WTC11 (cell line): ENCODE data around the gene RABL6. TPM values are rescaled to one million over a fixed set of nuclear protein-coding genes. Genes with fewer than 3 reads are reported as not detected.

Experiments
- ESRRA ChIP-seq: sonication (generic); formaldehyde crosslinking; IDR thresholded peaks from 2 replicates; pipeline ENCODE4 v1.8.1; 2022; ENCODE audit warnings: mild to moderate bottlenecking, missing genetic modification reagents, borderline replicate concordance
- ETV6 ChIP-seq: sonication (generic); formaldehyde crosslinking; IDR thresholded peaks from 2 replicates; pipeline ENCODE4 v1.8.1; 2022; ENCODE audit warnings: mild to moderate bottlenecking, missing genetic modification reagents
- FOXJ3 ChIP-seq: sonication (generic); formaldehyde crosslinking; IDR thresholded peaks from 2 replicates; pipeline ENCODE4 v1.9.0; 2021; ENCODE audit warnings: missing genetic modification reagents, mild to moderate bottlenecking, borderline replicate concordance
- GABPB1 ChIP-seq: sonication (generic); formaldehyde crosslinking; IDR thresholded peaks from 2 replicates; pipeline ENCODE4 v1.8.1; 2023; ENCODE audit warnings: mild to moderate bottlenecking, missing genetic modification reagents
- GTF2I ChIP-seq: fragments of 250-450 bp; sonication (Bioruptor Pico); conservative IDR thresholded peaks from 2 replicates; pipeline ENCODE4 v1.4.0; 2021; ENCODE audit warnings: mild to moderate bottlenecking
- HMGA2 ChIP-seq: fragments of 250-450 bp; sonication (Bioruptor Pico); IDR thresholded peaks from 2 replicates; pipeline ENCODE4 v1.4.0; 2021; ENCODE audit warnings: mild to moderate bottlenecking, moderate library complexity
- JUN ChIP-seq: sonication (generic); formaldehyde crosslinking; IDR thresholded peaks from 2 replicates; pipeline ENCODE4 v1.8.0; 2023; ENCODE audit warnings: mild to moderate bottlenecking, missing genetic modification reagents
- MXD4 ChIP-seq: fragments of 250-450 bp; sonication (Bioruptor Pico); IDR thresholded peaks from 2 replicates; pipeline ENCODE4 v1.8.0; 2021; ENCODE audit warnings: mild to moderate bottlenecking, moderate library complexity, borderline replicate concordance
- MYBL2 ChIP-seq: sonication (generic); formaldehyde crosslinking; IDR thresholded peaks from 2 replicates; pipeline ENCODE4 v1.8.1; 2023; ENCODE audit warnings: mild to moderate bottlenecking, moderate library complexity, missing genetic modification reagents
- NR1H2 ChIP-seq: sonication (generic); formaldehyde crosslinking; IDR thresholded peaks from 2 replicates; pipeline ENCODE4 v1.9.0; 2021; ENCODE audit warnings: mild to moderate bottlenecking, moderate library complexity, missing genetic modification reagents
- NR3C1 ChIP-seq: sonication (generic); formaldehyde crosslinking; conservative IDR thresholded peaks from 2 replicates; pipeline ENCODE4 v1.8.1; 2023; ENCODE audit warnings: low read depth, mild to moderate bottlenecking, missing genetic modification reagents
- SOX15 ChIP-seq: fragments of 250-450 bp; sonication (Bioruptor Pico); IDR thresholded peaks from 2 replicates; pipeline ENCODE4 v1.9.0; 2021; ENCODE audit warnings: mild to moderate bottlenecking
- SP1 ChIP-seq: sonication (generic); formaldehyde crosslinking; conservative IDR thresholded peaks from 2 replicates; pipeline ENCODE4 v1.8.1; 2022; ENCODE audit warnings: missing genetic modification reagents
- TCF7 ChIP-seq: sonication (generic); formaldehyde crosslinking; IDR thresholded peaks from 2 replicates; pipeline ENCODE4 v1.8.0; 2022; ENCODE audit warnings: mild to moderate bottlenecking, low read depth, missing genetic modification reagents, moderate library complexity
- TEAD1 ChIP-seq: sonication (generic); formaldehyde crosslinking; IDR thresholded peaks from 2 replicates; pipeline ENCODE4 v1.8.0; 2022; ENCODE audit warnings: mild to moderate bottlenecking, missing genetic modification reagents
- ZBTB21 ChIP-seq: sonication (generic); formaldehyde crosslinking; IDR thresholded peaks from 2 replicates; pipeline ENCODE4 v1.8.1; 2023; ENCODE audit warnings: mild to moderate bottlenecking, missing genetic modification reagents, borderline replicate concordance
- ZNF138 ChIP-seq: sonication (generic); formaldehyde crosslinking; conservative IDR thresholded peaks from 2 replicates; pipeline ENCODE4 v1.8.1; 2022; ENCODE audit warnings: mild to moderate bottlenecking, moderate library complexity, missing genetic modification reagents
- ZNF317 ChIP-seq: sonication (generic); formaldehyde crosslinking; IDR thresholded peaks from 2 replicates; pipeline ENCODE4 v1.8.1; 2023; ENCODE audit warnings: low read depth, mild to moderate bottlenecking, moderate library complexity, missing genetic modification reagents, borderline replicate concordance
- ZNF423 ChIP-seq: fragments of 250-450 bp; sonication (Bioruptor Pico); IDR thresholded peaks from 2 replicates; pipeline ENCODE4 v2.1.2; 2022; ENCODE audit warnings: mild to moderate bottlenecking, moderate library complexity
- total RNA-seq: library from RNA; stranded (reverse); gene quantifications from 3 replicates; pipeline ENCODE4 v1.2.3, GENCODE V29; 2021
- TF ChIP-seq, protein P1 (sequence below): fragments of 250-450 bp; sonication (Bioruptor Pico); IDR thresholded peaks from 2 replicates; pipeline ENCODE4 v1.9.0; 2021; ENCODE audit warnings: moderate library complexity, mild to moderate bottlenecking, inconsistent platforms, borderline replicate concordance
- TF ChIP-seq, protein P2 (sequence below): sonication (generic); formaldehyde crosslinking; IDR thresholded peaks from 2 replicates; pipeline ENCODE4 v1.8.0; 2022; ENCODE audit warnings: mild to moderate bottlenecking, missing genetic modification reagents
- TF ChIP-seq, protein P3 (sequence below): fragments of 250-450 bp; sonication (Bioruptor Pico); IDR thresholded peaks from 2 replicates; pipeline ENCODE4 v1.9.0; 2021; ENCODE audit warnings: mild to moderate bottlenecking
- TF ChIP-seq, protein P4 (sequence below): sonication (generic); formaldehyde crosslinking; conservative IDR thresholded peaks from 2 replicates; pipeline ENCODE4 v1.8.1; 2022; ENCODE audit warnings: mild to moderate bottlenecking, missing genetic modification reagents
- TF ChIP-seq, protein P5 (sequence below): fragments of 200-600 bp; IDR thresholded peaks from 2 replicates; pipeline ENCODE4 v1.8.0; 2022; ENCODE audit warnings: antibody characterized with exemption
- TF ChIP-seq, protein P6 (sequence below): sonication (generic); formaldehyde crosslinking; IDR thresholded peaks from 2 replicates; pipeline ENCODE4 v1.8.1; 2023; ENCODE audit warnings: mild to moderate bottlenecking, missing genetic modification reagents
- TF ChIP-seq, protein P7 (sequence below): sonication (generic); formaldehyde crosslinking; IDR thresholded peaks from 2 replicates; pipeline ENCODE4 v1.8.1; 2023; ENCODE audit warnings: mild to moderate bottlenecking, missing genetic modification reagents, moderate library complexity
- TF ChIP-seq, protein P8 (sequence below): sonication (generic); formaldehyde crosslinking; IDR thresholded peaks from 2 replicates; pipeline ENCODE4 v1.8.0; 2022; ENCODE audit warnings: mild to moderate bottlenecking, missing genetic modification reagents
- TF ChIP-seq, protein P9 (sequence below): sonication (generic); formaldehyde crosslinking; IDR thresholded peaks from 2 replicates; pipeline ENCODE4 v1.8.0; 2022; ENCODE audit warnings: mild to moderate bottlenecking, missing genetic modification reagents

The RABL6 gene
- total RNA-seq, 1 experiment from 2014 or later: 171 TPM

DNA sequence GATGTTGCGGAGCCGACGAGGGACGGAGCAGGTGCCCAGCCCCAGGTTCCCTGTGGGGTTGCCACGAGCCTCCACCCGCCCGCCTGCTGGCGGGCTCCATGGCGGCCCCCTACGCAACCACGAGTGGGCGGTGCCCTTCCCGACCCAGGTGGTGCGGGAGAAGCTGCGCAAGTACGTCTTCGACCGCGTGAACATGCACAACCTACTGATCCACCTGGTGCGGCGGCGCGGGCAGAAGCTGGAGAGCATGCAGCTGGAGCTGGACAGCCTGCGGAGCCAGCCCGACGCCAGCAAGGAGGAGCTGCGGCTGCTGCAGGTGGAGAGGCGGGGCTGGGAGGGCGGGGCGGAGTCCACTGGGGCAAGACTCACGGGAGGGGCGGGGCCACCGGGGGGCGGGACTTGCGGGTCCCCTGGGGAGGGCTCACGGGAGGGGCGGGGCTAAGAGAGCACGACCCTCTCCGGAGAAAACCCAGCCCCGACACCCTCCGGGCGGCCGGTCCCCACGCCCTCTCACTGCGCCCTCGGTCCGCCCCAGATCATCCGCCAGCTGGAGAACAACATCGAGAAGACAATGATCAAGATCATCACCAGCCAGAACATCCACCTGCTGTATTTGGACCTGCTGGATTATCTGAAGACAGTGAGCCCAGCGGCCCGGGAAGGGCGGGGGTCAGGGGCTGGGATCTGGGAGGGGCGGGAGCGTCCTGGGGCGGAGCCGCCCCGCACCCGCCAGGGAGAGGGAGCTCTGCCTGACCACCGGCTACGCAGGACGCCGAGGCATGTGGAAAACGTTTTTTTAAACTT is 7.7 kb upstream of the RABL6 start (continued):
- TF ChIP-seq, protein P1, sequence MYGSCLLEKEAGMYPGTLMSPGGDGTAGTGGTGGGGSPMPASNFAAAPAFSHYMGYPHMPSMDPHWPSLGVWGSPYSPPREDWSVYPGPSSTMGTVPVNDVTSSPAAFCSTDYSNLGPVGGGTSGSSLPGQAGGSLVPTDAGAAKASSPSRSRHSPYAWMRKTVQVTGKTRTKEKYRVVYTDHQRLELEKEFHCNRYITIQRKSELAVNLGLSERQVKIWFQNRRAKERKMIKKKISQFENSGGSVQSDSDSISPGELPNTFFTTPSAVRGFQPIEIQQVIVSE (CRISPR knock-in tag): no peak
- TF ChIP-seq TCF7 (CRISPR knock-in tag) (no peak), JUN (CRISPR knock-in tag) (no peak; the same call in 1 of the 2 replicates), MXD4 (CRISPR knock-in tag) (no peak), GABPB1 (CRISPR knock-in tag) (no peak), ESRRA (CRISPR knock-in tag) (no peak), HMGA2 (CRISPR knock-in tag) (no peak), NR1H2 (CRISPR knock-in tag) (no peak), SOX15 (CRISPR knock-in tag) (no peak), NR3C1 (CRISPR knock-in tag) (no peak), FOXJ3 (CRISPR knock-in tag) (no peak), ZBTB21 (CRISPR knock-in tag) (no peak), ETV6 (0 out of 2 replicates have a peak, but pooled peaks have one; percentile 31), GTF2I (CRISPR knock-in tag) (no peak), SP1 (peak; percentile 73; the same call in 1 of the 2 replicates), ZNF423 (CRISPR knock-in tag) (no peak), ZNF138 (CRISPR knock-in tag) (no peak), ZNF317 (CRISPR knock-in tag) (no peak), MYBL2 (CRISPR knock-in tag) (no peak), TEAD1 (CRISPR knock-in tag) (no peak)
- TF ChIP-seq, protein P2, sequence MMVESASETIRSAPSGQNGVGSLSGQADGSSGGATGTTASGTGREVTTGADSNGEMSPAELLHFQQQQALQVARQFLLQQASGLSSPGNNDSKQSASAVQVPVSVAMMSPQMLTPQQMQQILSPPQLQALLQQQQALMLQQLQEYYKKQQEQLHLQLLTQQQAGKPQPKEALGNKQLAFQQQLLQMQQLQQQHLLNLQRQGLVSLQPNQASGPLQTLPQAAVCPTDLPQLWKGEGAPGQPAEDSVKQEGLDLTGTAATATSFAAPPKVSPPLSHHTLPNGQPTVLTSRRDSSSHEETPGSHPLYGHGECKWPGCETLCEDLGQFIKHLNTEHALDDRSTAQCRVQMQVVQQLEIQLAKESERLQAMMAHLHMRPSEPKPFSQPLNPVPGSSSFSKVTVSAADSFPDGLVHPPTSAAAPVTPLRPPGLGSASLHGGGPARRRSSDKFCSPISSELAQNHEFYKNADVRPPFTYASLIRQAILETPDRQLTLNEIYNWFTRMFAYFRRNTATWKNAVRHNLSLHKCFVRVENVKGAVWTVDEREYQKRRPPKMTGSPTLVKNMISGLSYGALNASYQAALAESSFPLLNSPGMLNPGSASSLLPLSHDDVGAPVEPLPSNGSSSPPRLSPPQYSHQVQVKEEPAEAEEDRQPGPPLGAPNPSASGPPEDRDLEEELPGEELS (CRISPR knock-in tag): peak; percentile 68; the same call in 1 of the 2 replicates
- TF ChIP-seq, protein P3, sequence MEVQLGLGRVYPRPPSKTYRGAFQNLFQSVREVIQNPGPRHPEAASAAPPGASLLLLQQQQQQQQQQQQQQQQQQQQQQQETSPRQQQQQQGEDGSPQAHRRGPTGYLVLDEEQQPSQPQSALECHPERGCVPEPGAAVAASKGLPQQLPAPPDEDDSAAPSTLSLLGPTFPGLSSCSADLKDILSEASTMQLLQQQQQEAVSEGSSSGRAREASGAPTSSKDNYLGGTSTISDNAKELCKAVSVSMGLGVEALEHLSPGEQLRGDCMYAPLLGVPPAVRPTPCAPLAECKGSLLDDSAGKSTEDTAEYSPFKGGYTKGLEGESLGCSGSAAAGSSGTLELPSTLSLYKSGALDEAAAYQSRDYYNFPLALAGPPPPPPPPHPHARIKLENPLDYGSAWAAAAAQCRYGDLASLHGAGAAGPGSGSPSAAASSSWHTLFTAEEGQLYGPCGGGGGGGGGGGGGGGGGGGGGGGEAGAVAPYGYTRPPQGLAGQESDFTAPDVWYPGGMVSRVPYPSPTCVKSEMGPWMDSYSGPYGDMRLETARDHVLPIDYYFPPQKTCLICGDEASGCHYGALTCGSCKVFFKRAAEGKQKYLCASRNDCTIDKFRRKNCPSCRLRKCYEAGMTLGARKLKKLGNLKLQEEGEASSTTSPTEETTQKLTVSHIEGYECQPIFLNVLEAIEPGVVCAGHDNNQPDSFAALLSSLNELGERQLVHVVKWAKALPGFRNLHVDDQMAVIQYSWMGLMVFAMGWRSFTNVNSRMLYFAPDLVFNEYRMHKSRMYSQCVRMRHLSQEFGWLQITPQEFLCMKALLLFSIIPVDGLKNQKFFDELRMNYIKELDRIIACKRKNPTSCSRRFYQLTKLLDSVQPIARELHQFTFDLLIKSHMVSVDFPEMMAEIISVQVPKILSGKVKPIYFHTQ: no peak
- TF ChIP-seq, protein P4, sequence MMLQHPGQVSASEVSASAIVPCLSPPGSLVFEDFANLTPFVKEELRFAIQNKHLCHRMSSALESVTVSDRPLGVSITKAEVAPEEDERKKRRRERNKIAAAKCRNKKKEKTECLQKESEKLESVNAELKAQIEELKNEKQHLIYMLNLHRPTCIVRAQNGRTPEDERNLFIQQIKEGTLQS (CRISPR knock-in tag): no peak
- TF ChIP-seq, protein P5, sequence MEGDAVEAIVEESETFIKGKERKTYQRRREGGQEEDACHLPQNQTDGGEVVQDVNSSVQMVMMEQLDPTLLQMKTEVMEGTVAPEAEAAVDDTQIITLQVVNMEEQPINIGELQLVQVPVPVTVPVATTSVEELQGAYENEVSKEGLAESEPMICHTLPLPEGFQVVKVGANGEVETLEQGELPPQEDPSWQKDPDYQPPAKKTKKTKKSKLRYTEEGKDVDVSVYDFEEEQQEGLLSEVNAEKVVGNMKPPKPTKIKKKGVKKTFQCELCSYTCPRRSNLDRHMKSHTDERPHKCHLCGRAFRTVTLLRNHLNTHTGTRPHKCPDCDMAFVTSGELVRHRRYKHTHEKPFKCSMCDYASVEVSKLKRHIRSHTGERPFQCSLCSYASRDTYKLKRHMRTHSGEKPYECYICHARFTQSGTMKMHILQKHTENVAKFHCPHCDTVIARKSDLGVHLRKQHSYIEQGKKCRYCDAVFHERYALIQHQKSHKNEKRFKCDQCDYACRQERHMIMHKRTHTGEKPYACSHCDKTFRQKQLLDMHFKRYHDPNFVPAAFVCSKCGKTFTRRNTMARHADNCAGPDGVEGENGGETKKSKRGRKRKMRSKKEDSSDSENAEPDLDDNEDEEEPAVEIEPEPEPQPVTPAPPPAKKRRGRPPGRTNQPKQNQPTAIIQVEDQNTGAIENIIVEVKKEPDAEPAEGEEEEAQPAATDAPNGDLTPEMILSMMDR: no peak
- TF ChIP-seq, protein P6, sequence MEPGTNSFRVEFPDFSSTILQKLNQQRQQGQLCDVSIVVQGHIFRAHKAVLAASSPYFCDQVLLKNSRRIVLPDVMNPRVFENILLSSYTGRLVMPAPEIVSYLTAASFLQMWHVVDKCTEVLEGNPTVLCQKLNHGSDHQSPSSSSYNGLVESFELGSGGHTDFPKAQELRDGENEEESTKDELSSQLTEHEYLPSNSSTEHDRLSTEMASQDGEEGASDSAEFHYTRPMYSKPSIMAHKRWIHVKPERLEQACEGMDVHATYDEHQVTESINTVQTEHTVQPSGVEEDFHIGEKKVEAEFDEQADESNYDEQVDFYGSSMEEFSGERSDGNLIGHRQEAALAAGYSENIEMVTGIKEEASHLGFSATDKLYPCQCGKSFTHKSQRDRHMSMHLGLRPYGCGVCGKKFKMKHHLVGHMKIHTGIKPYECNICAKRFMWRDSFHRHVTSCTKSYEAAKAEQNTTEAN (CRISPR knock-in tag): no peak
- TF ChIP-seq, protein P7, sequence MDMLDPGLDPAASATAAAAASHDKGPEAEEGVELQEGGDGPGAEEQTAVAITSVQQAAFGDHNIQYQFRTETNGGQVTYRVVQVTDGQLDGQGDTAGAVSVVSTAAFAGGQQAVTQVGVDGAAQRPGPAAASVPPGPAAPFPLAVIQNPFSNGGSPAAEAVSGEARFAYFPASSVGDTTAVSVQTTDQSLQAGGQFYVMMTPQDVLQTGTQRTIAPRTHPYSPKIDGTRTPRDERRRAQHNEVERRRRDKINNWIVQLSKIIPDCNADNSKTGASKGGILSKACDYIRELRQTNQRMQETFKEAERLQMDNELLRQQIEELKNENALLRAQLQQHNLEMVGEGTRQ: no peak
- TF ChIP-seq, protein P8, sequence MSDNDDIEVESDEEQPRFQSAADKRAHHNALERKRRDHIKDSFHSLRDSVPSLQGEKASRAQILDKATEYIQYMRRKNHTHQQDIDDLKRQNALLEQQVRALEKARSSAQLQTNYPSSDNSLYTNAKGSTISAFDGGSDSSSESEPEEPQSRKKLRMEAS: peak; percentile 80
- TF ChIP-seq, protein P9, sequence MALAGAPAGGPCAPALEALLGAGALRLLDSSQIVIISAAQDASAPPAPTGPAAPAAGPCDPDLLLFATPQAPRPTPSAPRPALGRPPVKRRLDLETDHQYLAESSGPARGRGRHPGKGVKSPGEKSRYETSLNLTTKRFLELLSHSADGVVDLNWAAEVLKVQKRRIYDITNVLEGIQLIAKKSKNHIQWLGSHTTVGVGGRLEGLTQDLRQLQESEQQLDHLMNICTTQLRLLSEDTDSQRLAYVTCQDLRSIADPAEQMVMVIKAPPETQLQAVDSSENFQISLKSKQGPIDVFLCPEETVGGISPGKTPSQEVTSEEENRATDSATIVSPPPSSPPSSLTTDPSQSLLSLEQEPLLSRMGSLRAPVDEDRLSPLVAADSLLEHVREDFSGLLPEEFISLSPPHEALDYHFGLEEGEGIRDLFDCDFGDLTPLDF (CRISPR knock-in tag): 0 out of 2 replicates have a peak, but pooled peaks have one; percentile 28
